Measurements from ENCODE around the gene CTBP2.

The CTBP2 gene

DNA sequence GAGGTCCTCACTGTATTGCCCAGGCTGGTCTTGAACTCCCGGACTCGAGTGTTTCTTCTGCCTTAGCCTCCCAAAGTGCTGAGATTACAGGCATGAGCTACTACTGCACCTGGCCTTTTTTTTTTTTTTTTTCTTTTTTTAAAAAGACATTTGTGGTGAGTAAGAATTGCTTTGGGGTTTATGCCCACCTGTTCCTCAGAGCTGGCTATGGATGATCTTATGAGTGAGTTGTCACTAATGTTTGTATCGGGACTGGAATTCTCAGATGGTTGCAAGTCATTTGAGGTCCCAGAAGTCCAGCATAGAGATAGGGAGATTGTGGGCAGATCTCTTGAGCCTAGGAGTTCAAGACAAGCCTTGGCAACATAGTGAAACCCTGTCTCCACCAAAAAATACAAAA is 183.2 kb downstream of the CTBP2 start:
- DNase-seq (ENCODE audit: low read depth in 2 of 2): no peak

DNA sequence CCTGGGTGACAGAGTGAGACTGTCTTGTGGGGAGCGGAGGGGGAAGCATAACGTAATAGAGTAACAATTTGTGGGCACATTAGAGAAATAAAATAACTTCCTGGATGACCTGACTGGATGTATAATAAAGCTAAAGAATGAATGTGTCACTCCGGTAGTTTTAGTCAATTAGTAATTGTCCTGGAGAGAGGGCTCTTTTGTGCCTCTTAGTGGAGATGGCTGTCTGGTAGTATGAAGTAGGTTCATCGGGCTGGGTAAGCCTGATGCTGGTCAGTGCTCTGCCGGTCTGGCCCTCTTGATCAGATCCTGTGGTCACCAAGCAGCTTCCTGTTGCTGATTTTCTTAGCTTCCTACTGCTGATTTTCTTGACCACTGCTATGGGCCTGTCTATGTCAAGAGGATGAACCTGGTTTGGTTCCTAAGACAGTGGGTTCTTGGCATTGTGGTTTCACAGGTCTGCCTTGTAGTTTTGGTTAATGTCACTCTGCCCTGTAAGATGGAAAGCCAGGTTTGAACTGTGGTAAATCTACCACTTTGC is 184.3 kb downstream of the CTBP2 start:
- no peak for DNase-seq (ENCODE audit: low read depth in 2 of 2)

DNA sequence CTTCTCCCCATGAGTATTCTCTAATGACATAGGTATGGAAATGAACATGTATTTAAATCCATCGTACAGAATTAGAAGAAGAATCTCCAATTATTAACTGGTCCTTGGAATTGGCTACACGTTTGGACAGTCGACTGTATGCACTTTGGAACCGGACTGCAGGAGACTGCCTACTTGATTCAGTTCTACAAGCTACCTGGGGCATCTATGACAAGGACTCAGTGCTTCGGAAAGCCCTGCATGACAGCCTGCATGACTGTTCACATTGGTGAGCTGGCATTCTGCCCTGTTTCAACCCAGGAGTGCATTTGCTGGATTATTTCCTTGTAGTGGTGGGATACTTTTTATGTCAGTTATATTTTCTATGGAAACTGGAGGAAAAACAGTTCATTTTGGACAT is 186.2 kb downstream of the CTBP2 start:
- no peak for DNase-seq (ENCODE audit: low read depth in 2 of 2)

DNA sequence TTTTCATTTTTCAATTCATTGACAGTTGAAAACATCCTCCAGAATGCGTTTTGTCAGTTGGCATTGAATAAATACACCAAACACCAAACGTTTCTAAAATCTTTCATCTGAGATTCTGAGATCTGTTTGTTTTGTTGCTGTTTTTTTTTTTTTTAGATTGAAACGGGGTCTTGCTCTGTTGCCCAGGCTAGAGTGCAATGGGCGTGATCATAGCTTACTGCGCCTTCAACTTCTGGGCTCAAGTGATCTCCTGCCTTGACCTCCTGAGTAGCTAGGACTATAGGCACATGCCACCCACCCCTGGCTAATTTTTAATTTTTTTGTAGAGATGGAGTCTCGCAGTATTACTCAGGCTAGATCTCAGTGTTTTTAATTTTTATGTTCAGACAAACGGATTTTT is 187.7 kb downstream of the CTBP2 start:
- DNase-seq (ENCODE audit: low read depth in 2 of 2): no peak

DNA sequence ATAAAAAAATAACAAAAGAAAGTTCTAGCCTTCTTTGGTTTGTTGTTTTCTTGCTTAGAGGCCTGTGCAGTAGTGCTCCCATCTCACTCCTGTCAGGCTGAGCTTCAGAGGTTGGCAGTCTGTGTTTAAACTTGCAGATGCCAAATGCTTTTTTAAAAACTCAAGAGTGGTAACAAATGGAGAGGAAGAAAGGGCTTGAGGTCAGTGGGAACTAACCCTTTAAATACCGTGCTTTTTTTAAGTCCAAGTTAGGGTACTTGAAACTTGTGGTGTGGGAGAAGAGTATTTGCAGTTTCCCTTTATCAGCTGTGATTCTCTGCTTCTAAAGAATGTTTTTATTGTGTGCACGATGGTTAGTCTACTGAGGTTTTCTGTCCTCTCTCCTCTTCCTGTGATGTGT is 189.1 kb downstream of the CTBP2 start:
- DNase-seq (ENCODE audit: low read depth in 2 of 2): no peak

DNA sequence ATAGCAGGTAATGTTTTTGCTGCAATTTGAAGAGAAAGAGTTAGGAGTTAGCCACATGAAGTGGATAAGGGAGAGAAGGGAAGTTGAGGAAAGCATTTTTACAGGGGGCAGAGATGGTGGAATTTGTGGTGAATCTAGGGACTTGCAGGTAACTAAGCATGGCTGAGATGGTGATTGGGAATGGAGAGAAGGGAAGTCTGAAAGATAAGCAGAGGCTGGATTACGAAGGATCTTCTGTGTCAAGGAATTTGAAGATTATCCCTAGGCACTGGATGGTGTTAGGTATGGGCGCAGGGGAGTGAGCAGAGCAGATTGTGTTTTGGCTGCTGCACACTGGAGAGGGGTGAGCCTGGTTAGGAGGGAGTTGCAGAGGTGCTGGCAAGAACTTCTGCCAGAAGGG is 193.1 kb downstream of the CTBP2 start:
- no peak for DNase-seq (ENCODE audit: low read depth in 2 of 2)

DNA sequence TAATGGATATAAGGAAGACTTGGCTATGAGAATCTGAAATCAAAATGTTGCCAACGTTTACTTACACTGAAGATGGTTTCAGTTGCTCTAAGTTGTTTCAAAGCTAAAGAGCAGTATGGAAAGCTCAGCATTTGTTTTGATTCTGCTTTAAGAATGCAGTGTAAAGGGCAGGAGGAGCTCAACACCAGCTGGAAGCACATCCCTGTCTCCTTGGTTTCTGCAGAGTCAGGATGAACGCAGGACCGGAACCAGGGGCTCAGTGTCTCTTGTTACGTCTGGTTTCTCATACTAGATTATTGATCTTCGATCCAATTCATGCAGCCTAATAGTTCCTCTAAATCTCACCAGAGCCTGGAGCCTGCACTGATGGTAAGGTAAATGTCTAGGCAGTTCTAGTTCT is 194.4 kb downstream of the CTBP2 start:
- no peak for DNase-seq (ENCODE audit: low read depth in 2 of 2)

DNA sequence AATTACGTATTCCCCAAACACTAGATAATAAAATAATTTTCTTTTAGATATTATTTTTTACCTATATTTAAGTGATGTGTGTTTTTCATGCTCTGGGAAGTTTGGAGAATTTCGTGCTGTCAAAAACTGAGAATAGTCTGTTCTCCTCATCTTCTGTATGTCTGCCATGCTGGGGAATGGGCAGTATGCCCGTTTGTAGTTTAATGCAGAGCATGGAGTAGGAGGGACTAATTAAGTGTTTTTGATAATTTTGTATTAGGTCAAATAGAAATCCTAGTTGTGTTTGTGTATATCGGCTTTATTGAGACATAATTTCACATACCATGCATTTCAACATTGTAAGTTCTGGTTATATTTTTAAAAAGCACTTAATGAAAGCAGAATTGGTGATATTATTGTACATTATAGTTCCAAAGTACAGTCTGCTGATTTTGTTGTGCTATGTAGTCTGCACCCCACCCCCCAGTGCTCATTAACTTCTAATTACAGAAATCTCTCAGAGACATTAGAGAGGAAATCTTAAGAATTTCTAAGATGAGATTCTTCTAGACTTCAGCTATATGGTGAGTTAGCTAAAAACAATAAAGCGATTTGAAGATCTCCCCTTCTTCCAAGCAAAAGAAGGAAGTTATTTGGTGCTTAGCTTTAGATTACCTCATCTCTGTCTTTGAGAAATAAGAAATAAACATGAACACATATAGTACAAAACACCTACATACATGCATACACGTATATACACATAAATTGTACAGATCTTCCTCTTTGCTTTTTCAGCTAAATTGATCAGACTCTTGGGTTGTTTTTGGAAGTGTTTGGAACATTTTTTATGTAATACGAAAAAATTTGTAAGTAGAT is 196.3 kb downstream of the CTBP2 start:
- DNase-seq (ENCODE audit: low read depth in 2 of 2): no peak

DNA sequence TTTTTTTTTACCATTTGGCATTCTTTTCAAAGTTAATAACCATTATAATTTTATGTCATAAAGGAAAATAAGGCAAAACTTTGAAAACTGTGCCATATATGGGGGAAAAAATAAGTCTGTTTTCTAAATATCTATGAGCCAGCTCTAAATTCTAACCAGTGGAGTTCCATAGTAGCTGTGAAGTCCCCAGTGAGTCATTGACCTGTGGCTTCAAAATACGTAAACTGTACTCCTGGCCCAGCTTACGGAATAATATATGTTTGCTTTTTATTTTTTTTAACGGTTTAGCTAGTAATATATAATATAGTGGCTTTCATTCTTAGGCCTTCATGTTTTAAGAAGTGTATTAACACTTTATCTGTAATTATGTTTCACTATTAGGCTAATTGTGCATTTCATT is 197.9 kb downstream of the CTBP2 start:
- DNase-seq (ENCODE audit: low read depth in 2 of 2): no peak

DNA sequence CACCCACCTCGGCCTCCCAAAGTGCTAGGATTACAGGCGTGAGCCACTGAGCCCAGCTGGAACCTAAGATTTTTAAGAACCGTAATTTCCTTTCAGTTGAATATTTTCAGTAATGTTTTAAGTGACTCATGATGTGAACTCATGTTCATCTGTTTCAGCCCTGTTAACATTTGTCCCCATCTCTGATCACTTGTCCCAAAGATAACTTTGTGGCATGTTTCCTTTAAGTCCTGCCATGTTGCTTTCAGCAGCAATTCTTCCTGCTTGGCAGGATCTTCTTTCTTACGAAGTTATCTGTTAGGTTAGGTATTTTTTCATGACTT is 199.2 kb downstream of the CTBP2 start:
- DNase-seq (ENCODE audit: low read depth in 2 of 2): no peak

DNA sequence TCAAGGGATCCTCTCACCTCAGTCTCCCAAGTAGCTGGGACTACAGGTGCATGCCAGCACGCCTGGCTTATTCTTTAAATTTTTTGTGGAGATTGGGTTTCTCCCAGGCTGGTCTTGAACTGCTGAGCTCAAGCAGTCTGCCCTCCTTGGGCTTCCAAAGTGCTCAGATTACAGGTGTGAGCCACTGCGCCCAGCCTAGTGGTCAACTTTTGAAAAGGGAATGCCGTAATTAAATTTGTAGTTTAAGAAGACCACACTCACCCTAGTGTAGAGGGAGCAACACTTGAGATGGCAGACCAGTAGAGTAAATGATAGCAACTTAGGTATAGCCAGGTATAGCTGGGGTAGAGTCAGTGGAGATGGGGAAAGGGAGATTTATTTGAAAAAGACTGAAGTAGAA is 200.8 kb downstream of the CTBP2 start:
- no peak for DNase-seq (ENCODE audit: low read depth in 2 of 2)

DNA sequence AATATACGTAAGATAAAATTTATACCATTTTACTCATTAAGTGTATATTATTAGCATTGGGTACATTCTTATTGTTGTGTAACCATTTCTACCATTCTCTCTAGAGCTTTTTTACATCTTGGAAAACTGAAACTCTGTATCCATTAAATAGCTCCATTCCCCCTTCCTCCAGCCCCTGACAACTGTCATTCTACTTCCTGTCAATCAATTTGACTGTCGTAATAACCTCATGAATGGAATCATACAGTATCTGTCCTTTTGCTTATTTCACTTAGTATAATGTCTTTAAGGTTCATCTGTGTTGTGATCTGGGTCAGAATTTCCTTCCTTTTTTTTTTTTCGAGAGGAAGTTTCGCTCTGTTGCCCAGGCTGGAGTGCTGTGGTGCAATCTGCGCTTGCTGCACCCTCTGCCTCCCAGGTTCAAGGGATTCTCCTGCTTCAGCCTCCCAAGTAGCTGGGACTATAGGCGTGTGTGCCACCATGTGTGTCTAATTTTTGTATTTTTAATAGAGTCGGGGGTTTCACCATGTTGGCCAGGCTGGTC is 202.9 kb downstream of the CTBP2 start:
- no peak for DNase-seq (ENCODE audit: low read depth in 2 of 2)

DNA sequence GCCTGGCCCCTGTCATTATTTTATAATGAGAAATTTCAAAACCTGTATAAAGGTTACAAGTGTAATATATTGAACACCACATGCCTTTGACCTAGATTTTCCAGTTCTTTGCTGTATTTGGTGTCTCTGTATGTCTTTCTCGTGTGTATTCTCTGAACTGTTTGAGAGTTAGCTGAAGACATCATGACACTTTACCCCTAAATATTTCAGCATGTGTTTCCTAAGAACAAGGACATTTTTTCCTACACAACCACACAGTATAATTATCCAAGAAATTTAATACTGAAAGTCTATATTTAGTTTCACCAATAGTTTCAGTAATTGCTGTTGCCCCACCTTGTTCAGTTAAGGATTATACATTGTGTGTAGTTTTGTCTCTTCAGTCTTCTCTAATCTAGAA is 203.6 kb downstream of the CTBP2 start:
- no peak for DNase-seq (ENCODE audit: low read depth in 2 of 2)

DNA sequence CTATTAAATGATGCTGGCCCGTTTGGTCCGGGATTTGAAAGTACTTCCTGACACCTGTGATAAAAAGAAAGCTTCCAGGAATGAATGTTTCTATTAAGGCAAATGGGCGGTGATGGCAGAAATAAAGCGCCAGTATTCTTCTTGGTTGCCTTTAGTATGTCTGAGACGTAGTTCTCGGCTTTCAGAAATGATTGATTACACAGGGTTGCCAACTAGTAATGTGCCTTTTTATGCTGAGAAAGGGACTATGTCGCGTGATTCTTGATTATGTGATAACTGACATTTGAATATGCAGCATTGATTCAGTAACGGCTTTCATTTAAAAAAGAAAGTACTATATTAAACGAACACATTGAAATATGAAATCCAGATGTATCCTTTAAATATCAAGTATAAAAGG is 204.5 kb downstream of the CTBP2 start:
- no peak for DNase-seq (ENCODE audit: low read depth in 2 of 2)

DNA sequence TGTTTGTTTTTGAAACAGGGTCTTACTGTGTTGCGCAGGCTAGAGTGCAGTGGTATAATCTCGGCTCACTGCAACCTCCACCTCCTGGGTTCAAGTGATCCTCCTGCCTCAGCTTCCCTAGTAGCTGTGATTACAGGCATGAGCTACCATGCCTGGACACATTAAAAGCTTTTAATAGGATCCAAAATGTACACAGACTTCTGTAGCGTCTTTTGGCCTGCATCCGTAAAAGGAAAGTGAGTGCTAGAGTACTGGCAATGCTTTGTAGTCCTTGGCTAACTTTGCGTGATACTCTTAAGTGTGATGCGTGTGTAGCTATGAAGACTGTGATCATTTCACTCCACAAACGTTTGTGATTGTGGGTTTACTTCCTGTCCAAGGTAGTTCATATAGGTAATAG is 205.1 kb downstream of the CTBP2 start:
- no peak for DNase-seq (ENCODE audit: low read depth in 2 of 2)

DNA sequence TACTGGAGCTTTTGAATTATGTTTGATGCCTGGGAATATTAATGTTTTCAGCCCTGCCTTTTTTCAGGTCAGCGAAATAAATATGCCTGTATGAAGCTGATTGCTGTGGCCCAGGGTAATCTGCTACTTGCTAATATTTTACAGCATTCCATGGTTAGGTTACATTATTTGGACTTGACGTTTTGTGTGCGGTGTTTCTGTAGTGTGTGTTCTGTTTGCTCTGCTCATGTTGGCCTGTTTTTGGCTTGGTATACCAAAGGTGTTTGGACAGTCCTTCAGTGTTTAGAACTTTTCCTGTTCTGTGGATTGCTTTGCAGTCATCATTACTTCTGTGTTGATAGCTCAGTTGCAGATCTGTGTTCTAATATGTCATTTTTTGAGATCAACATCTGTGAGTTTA is 206.9 kb downstream of the CTBP2 start:
- DNase-seq (ENCODE audit: low read depth in 2 of 2): no peak

DNA sequence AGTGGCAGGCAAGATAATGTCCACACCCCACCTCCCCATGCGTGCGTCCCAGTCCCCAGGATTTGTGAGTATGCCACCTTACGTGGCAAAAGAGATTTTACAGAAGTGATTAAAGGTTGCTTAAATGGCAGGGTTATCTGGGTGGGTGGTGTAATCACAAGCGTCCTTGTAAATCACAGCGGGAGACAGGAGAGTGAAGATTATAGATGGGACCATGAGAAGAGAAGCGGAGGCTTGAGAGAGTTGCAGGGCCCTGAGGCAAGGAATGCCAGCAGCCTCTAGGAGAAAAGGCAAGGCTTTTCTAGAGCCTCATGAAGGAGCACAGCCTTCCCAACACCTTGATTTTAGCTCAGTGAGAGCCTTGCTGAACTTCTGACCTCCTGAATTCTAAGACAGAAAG is 208.2 kb downstream of the CTBP2 start:
- no peak for DNase-seq (ENCODE audit: low read depth in 2 of 2)

DNA sequence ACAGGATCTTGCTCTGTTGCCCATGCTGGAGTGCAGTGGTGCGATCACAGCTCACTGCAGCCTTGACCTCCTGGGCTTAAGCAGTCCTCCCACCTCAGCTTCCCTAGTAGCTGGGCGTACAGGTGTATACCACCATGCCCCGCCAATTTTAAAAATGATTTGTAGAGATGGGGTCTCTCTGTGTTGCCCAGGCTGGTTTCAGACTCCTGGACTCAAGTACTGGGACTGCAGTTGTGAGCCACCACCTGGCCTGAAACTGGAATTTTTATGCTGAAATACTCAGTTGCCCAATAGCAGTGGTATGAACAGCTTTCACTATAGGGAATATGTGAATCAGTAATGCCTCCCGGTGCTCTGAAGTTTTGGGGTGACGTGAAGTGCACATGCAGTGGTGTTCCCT is 210.8 kb downstream of the CTBP2 start:
- DNase-seq (ENCODE audit: low read depth in 2 of 2): no peak

DNA sequence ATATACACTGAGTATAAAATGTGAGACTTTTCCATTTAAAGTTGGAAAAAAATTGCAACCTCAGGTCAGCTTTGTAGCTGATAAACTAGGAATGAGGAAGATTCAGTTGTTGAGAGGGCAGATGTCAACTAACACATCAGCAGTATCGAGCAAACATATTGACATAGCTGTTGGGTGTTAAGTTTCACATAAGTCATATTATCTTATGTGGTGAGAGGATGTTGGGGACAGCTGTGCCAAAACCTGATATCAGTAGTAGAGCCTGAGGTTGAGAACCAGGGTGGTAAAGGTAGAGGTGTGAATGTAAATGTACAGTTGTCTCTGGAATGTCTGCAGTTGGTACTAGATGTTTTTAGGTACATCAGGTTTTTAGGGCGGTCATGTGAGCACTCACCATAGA is 213.4 kb downstream of the CTBP2 start:
- no peak for DNase-seq (ENCODE audit: low read depth in 2 of 2)

DNA sequence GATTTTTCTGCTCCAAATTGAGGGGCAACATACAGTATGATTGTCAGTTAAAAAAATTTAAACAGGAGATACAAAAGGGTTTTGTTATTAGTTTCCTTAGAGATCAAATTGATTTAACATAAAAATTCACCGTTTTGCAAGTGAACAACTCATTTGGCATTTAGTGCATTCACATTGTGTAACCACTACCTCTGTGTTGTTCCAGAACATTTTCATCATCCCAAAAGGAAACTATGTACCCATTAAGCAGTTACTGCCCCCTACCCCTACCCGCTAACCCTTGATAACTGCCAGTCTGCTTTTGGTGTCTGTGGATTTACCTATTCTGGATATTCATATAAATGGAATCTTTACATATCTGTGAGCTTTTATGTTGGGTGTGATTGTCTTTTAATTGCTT is 215.4 kb downstream of the CTBP2 start:
- no peak for DNase-seq (ENCODE audit: low read depth in 2 of 2)

DNA sequence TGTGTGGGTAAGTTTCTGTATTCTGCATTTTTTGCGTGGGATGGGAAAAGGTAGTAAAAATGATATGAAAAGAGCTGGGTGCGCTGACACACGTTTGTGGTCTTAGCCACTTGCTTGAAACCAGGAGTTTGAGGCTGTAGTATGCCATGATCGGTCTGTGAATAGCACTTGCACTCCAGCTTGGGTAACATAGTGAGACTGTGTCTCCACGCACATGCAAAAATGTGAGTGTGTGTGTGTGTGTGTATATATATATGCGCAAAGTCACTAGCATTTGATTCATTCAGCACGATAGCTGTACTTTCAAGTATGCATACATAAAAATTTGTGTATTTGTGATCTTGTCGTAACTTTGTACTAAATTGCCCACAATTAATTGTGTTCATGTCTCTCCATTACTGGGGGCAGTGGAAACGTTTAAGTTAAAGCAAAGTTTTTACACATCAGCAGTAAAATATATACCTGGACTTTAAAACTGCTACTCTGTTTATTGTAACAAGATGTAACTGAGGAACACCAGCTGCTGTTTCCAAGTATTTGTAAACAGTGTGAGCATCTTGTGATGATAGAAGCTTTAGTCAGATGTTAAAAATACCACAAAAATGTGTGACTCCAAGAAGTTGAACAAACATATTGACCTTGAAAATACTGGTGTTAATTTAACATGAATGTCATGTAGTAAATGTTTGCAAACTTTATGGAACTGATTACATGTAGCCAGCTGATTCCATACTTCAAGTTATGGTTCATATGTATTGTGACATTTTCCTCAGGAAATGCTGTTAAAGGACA is 216.9 kb downstream of the CTBP2 start:
- DNase-seq (ENCODE audit: low read depth in 2 of 2): no peak

DNA sequence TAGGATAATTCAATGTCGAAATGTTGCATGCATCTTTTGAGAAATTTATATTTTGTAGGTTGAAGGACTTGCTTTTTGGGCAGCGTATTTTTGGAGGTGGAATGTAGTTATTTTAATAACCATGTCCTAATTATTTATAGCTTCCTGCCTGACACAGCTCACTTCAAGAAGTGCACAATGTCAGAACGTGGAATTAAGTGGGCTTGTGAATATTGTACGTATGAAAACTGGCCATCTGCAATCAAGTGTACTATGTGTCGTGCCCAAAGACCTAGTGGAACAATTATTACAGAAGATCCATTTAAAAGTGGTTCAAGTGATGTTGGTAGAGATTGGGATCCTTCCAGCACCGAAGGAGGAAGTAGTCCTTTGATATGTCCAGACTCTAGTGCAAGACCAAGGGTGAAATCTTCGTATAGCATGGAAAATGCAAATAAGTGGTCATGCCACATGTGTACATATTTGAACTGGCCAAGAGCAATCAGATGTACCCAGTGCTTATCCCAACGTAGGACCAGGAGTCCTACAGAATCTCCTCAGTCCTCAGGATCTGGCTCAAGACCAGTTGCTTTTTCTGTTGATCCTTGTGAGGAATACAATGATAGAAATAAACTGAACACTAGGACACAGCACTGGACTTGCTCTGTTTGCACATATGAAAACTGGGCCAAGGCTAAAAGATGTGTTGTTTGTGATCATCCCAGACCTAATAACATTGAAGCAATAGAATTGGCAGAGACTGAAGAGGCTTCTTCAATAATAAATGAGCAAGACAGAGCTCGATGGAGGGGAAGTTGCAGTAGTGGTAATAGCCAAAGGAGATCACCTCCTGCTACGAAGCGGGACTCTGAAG is 217.8 kb downstream of the CTBP2 start:
- DNase-seq (ENCODE audit: low read depth in 2 of 2): no peak
